ENCODE measurements around the gene PRICKLE1.

PRICKLE1 gene

DNA sequence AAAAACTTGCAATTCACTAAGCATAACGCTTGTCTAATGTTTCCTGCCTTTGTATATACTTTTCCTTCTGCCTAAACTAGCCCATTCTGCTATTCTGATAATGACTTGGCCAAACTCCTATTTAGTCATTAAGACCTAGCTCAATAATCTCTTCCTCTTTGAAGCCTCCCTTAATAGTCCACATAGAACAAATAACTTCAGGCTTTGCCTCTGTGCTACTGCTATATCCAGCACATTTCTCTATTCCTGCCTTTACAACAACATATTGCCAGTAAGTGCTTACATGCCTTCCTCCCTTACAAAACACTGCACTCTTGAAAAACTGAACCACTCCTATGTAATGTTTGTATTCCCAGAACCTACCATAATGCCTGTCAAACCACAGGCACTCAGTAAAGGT is 13.8 kb downstream of the PRICKLE1 start:
- no peaks in the 10 kb centered on the region for H3K9me3 ChIP-seq (ENCODE audit: control insufficient read depth in 2 of 2, low read length in 2 of 2)
- no peaks in the 10 kb centered on the region for H3K4me1 ChIP-seq (ENCODE audit: control insufficient read depth, insufficient read depth, low read length)
- H3K27me3 ChIP-seq (ENCODE audit: control insufficient read depth in 1 of 2, insufficient read depth in 2 of 2, low read length in 2 of 2) = no peaks in the 10 kb centered on the region
- no peak overlapping the region for H3K9ac ChIP-seq (ENCODE audit: low read length in 2 of 2)
- H3K4me3 ChIP-seq (ENCODE audit: low read length in 2 of 2) = no peak overlapping the region
- no peak overlapping the region for H3K27ac ChIP-seq (ENCODE audit: low read length)
- no peaks in the 10 kb centered on the region for H3K36me3 ChIP-seq (ENCODE audit: control insufficient read depth in 2 of 2, insufficient read depth in 2 of 2, low read length in 2 of 2)

DNA sequence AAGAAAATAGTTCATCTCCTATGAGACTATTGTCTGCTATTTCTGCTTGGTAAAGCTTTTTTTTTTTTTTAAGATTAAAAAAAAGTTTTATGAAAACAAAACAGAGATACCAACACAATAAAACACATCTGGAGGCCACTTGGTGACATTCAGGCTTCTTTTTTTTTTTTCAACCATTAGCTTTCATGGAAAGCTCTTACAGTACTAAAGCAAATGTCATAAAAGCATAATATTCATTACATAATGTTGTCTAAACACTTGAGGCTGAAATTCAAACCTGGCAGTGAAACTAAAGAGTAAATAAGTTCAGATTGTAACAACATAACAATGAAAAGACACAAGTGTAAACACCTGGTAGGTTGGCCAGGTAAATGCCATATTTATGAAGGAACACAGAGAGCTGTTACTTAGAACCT is 14.7 kb downstream of the PRICKLE1 start:
- Histone ChIP-seq H3K9ac (ENCODE audit: low read length in 2 of 2) (no peak overlapping the region), H3K4me1 (ENCODE audit: control insufficient read depth, insufficient read depth, low read length) (no peaks in the 10 kb centered on the region), H3K27ac (ENCODE audit: low read length) (no peak overlapping the region), H3K9me3 (ENCODE audit: control insufficient read depth in 2 of 2, low read length in 2 of 2) (no peaks in the 10 kb centered on the region), H3K36me3 (ENCODE audit: control insufficient read depth in 2 of 2, insufficient read depth in 2 of 2, low read length in 2 of 2) (no peaks in the 10 kb centered on the region), H3K27me3 (ENCODE audit: control insufficient read depth in 1 of 2, insufficient read depth in 2 of 2, low read length in 2 of 2) (no peaks in the 10 kb centered on the region), H3K4me3 (ENCODE audit: low read length in 2 of 2) (no peak overlapping the region)

DNA sequence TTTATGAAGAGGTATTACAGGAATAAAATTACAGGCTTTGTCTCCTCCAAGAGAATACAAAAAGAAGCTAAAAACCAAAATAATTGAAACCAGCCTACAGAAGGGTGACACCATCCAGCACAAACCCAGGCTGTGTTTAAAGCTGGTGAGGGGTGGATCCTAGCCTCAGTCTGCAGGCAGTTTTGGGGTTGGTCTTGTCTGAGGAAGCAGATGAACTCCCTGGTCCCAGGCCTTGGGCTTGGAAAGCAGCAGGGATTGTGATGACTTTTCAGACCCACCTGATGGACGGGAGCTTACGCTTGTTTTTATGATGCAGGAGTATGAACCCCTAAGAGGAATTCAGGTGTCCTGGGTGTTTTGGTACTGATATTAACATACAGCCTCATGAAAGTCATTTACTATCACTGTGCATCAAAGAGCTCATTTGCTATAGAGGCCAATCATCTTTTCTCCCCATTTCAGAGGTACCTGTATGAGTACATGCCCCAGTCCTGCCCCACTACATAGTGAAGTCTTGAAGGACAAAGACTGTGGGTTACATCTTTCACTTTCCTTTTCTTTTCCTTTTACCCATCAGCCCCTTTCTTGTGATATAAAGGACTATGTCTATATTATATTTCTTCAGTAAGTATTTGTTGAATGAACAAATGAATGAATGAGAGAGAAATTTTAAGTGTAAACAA is 18.1 kb downstream of the PRICKLE1 start:
- Histone ChIP-seq H3K27ac (ENCODE audit: low read length) (no peak overlapping the region), H3K4me3 (ENCODE audit: low read length in 2 of 2) (no peak overlapping the region), H3K27me3 (ENCODE audit: control insufficient read depth in 1 of 2, insufficient read depth in 2 of 2, low read length in 2 of 2) (no peaks in the 10 kb centered on the region), H3K9me3 (ENCODE audit: control insufficient read depth in 2 of 2, low read length in 2 of 2) (no peaks in the 10 kb centered on the region), H3K9ac (ENCODE audit: low read length in 2 of 2) (no peak overlapping the region), H3K36me3 (ENCODE audit: control insufficient read depth in 2 of 2, insufficient read depth in 2 of 2, low read length in 2 of 2) (no peaks in the 10 kb centered on the region), H3K4me1 (ENCODE audit: control insufficient read depth, insufficient read depth, low read length) (no peaks in the 10 kb centered on the region)

DNA sequence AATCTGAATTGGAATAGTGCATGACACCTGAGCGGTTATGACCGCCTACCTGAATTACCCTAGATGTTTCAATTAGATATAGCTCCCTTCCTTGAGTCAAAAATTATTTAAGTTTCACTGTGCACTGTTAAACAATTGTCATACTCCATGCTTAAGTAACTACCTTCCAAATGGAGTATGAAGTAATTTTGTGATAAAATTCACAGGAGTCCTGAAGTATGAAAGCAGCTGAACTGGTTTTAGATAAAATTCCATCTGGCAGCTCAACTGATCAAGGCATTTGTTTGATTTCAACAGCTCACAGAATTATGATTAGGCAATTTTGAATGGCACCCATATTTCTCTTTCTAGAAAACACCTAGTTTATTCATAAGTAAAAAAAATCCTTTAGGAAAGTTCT is 19.5 kb downstream of the PRICKLE1 start:
- H3K27ac ChIP-seq (ENCODE audit: low read length) = no peak overlapping the region
- H3K4me1 ChIP-seq (ENCODE audit: control insufficient read depth, insufficient read depth, low read length) = peaks cover 2% of the 10 kb centered on the region

DNA sequence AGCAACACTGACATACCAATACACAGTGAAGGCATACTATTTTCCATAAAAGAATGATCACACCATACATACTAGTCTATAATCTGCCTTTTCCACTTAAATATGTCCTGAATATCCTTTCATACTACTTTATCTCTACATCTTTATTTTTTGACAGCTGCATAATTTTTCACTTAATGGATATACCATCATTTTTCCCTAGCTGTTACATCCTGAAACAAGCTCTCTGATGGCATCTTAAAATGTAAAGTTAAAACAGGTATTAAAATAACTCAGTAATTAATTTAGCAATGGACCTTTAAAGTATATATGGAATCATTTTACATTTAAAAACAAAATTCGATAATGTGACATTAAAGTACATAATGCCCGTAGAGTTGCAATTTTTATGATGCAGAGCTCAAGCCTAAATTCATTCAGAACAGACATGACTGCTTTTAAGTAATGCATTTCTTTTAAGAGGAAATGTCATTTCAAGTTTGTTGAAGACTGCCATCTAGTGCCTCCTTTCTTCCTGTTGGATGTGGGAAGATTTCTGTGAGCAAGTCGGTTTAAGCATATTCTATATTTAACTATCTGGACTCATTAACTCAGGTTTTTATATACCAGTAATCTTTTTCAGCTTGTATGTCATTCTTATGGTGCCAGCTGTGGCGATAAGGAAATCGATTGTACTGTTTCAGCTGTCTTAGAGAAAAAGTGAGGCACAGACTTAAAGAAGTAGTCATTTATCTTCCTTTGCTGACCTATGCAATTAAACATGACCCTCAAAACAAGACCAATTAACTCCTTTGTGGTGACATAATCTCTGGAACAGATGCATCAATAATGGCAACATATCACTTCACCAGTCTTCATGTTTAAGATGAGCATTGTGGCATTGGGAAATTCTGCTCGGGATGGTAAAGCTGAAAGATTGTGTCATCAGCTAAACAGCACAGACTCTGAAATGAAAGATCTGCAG is 20.3 kb downstream of the PRICKLE1 start:
- no peak overlapping the region for H3K27ac ChIP-seq (ENCODE audit: low read length)

More for the DNA sequence above, 19.5 kb downstream of the PRICKLE1 start:
- Histone ChIP-seq H3K27me3 (ENCODE audit: control insufficient read depth in 1 of 2, insufficient read depth in 2 of 2, low read length in 2 of 2) (no peaks in the 10 kb centered on the region), H3K4me3 (ENCODE audit: low read length in 2 of 2) (no peak overlapping the region), H3K9ac (ENCODE audit: low read length in 2 of 2) (no peak overlapping the region), H3K9me3 (ENCODE audit: control insufficient read depth in 2 of 2, low read length in 2 of 2) (no peaks in the 10 kb centered on the region), H3K36me3 (ENCODE audit: control insufficient read depth in 2 of 2, insufficient read depth in 2 of 2, low read length in 2 of 2) (no peaks in the 10 kb centered on the region)

DNA sequence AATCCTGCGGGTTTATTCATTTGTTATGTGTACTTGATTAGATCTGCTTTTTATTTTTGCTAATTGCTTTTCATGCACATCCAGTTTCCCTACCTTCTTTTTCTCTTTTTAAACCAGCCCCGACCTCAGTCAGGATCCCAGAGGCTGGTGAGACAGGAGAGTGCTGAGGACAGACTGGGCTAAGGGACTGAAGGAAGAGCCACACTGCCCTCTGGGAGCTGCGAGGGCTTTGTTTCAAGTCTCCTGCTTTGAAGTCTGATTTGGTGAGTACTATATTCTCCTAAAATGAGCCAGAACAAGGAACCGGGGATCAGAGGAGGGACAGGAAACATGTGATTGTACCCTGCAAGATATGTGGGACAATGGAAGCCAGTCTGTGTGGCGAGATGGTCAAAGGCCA is 23.9 kb downstream of the PRICKLE1 start:
- Histone ChIP-seq H3K9ac (ENCODE audit: low read length in 2 of 2) (no peak overlapping the region), H3K27me3 (ENCODE audit: control insufficient read depth in 1 of 2, insufficient read depth in 2 of 2, low read length in 2 of 2) (no peaks in the 10 kb centered on the region), H3K36me3 (ENCODE audit: control insufficient read depth in 2 of 2, insufficient read depth in 2 of 2, low read length in 2 of 2) (no peaks in the 10 kb centered on the region), H3K4me3 (ENCODE audit: low read length in 2 of 2) (no peak overlapping the region), H3K4me1 (ENCODE audit: control insufficient read depth, insufficient read depth, low read length) (peaks cover 2% of the 10 kb centered on the region), H3K9me3 (ENCODE audit: control insufficient read depth in 2 of 2, low read length in 2 of 2) (no peaks in the 10 kb centered on the region), H3K27ac (ENCODE audit: low read length) (no peak overlapping the region)

More for the DNA sequence above, 20.3 kb downstream of the PRICKLE1 start:
- H3K4me1 ChIP-seq (ENCODE audit: control insufficient read depth, insufficient read depth, low read length) = peaks cover 2% of the 10 kb centered on the region
- no peak overlapping the region for H3K9ac ChIP-seq (ENCODE audit: low read length in 2 of 2)
- no peaks in the 10 kb centered on the region for H3K36me3 ChIP-seq (ENCODE audit: control insufficient read depth in 2 of 2, insufficient read depth in 2 of 2, low read length in 2 of 2)
- H3K9me3 ChIP-seq (ENCODE audit: control insufficient read depth in 2 of 2, low read length in 2 of 2) = no peaks in the 10 kb centered on the region
- no peak overlapping the region for H3K4me3 ChIP-seq (ENCODE audit: low read length in 2 of 2)
- no peaks in the 10 kb centered on the region for H3K27me3 ChIP-seq (ENCODE audit: control insufficient read depth in 1 of 2, insufficient read depth in 2 of 2, low read length in 2 of 2)

DNA sequence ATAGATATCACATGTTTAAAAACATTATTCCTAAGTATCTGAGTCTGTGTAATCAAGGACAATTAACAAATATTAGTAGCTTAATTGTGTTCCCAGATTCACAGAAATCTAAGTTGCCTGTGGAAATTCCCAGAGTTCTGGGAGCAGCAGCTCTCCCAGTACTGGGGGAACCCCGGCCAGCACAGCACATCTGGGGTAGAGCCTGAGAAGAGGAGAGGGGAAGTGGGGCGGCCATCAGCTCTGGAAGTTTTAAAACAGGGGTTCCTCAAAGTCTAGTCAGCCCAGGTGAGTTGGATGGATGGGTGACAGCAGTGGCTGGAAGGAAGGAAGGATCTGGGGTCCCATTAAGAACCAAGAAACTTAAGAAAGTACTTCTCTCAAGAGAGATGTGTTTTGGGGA is 24.6 kb downstream of the PRICKLE1 start:
- Histone ChIP-seq H3K27me3 (ENCODE audit: control insufficient read depth in 1 of 2, insufficient read depth in 2 of 2, low read length in 2 of 2) (no peaks in the 10 kb centered on the region), H3K4me3 (ENCODE audit: low read length in 2 of 2) (no peak overlapping the region), H3K9ac (ENCODE audit: low read length in 2 of 2) (no peak overlapping the region), H3K9me3 (ENCODE audit: control insufficient read depth in 2 of 2, low read length in 2 of 2) (no peaks in the 10 kb centered on the region), H3K27ac (ENCODE audit: low read length) (no peak overlapping the region), H3K36me3 (ENCODE audit: control insufficient read depth in 2 of 2, insufficient read depth in 2 of 2, low read length in 2 of 2) (no peaks in the 10 kb centered on the region), H3K4me1 (ENCODE audit: control insufficient read depth, insufficient read depth, low read length) (peaks cover 2% of the 10 kb centered on the region)

DNA sequence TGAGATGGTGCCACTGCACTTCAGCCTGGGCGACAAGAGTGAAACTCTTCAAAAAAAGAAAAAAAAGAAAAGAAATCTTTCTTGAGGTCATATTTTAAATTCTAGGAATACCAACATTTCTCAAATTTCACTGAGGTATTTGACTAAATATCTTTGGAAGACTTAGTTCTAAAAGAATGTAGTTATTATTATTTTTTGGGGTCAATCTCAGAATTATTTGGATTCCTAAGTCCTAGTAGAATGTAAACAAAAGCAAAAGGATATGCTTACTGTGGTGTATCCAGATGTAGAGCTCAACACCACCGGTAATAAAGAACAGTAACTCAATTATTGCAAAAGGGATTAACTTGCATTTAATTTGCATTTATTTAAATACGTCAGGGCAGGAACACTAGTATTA is 25.0 kb downstream of the PRICKLE1 start:
- Histone ChIP-seq H3K4me3 (ENCODE audit: low read length in 2 of 2) (no peak overlapping the region), H3K4me1 (ENCODE audit: control insufficient read depth, insufficient read depth, low read length) (peaks cover 2% of the 10 kb centered on the region), H3K27ac (ENCODE audit: low read length) (no peak overlapping the region), H3K9ac (ENCODE audit: low read length in 2 of 2) (no peak overlapping the region), H3K36me3 (ENCODE audit: control insufficient read depth in 2 of 2, insufficient read depth in 2 of 2, low read length in 2 of 2) (no peaks in the 10 kb centered on the region), H3K27me3 (ENCODE audit: control insufficient read depth in 1 of 2, insufficient read depth in 2 of 2, low read length in 2 of 2) (no peaks in the 10 kb centered on the region), H3K9me3 (ENCODE audit: control insufficient read depth in 2 of 2, low read length in 2 of 2) (no peaks in the 10 kb centered on the region)

DNA sequence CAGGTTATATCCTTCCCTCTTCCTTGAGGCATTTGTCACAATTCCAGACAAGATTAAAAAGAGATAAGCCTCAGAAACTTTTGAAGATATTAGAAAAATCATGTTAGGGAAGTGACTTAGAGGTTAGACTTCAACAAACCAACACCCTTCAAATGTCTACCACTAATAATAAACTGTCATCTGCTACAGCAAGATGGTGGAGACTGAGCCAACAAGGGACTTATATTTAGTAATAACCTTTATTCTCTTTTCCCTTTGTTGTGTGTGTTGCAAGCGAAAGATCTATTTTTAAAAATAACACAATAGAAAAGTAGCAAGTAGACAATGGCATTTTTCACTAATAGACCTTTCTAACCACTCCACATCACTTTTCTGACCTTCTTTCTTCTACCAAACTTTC is 28.6 kb downstream of the PRICKLE1 start:
- H3K27me3 ChIP-seq (ENCODE audit: control insufficient read depth in 1 of 2, insufficient read depth in 2 of 2, low read length in 2 of 2) = no peaks in the 10 kb centered on the region
- H3K36me3 ChIP-seq (ENCODE audit: control insufficient read depth in 2 of 2, insufficient read depth in 2 of 2, low read length in 2 of 2) = no peaks in the 10 kb centered on the region
- H3K27ac ChIP-seq (ENCODE audit: low read length) = no peak overlapping the region
- no peaks in the 10 kb centered on the region for H3K9me3 ChIP-seq (ENCODE audit: control insufficient read depth in 2 of 2, low read length in 2 of 2)
- no peak overlapping the region for H3K9ac ChIP-seq (ENCODE audit: low read length in 2 of 2)
- no peak overlapping the region for H3K4me3 ChIP-seq (ENCODE audit: low read length in 2 of 2)
- peaks cover 2% of the 10 kb centered on the region for H3K4me1 ChIP-seq (ENCODE audit: control insufficient read depth, insufficient read depth, low read length)

DNA sequence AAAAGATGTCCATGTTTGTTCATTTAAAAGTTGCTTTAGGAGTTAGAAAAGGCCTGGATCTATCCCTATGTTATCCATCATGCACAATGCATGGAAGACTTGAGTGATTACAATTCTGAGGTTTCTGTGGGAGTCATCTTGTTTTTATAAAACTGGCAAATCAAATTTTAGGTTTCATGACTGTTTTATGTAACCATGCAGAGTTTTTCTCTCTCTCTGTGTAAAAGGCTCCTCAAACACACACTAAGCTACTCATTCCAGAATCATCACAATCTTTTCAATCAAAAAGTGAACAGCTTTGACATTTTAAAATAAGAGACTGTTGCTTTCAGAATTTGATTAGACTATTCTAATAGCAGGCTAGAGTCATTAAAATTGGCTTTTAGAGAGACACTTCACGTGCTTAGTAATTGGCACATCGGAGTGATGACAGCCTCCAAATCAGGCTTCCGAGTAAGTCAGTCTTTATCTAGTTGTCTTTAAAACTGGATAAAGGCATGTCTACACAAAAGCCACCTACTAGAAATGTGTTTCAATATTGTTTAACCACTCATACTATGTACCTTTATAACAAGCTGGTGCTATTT is 31.9 kb downstream of the PRICKLE1 start:
- H3K9ac ChIP-seq (ENCODE audit: low read length in 2 of 2) = no peak overlapping the region
- no peak overlapping the region for H3K4me3 ChIP-seq (ENCODE audit: low read length in 2 of 2)
- no peak overlapping the region for H3K27ac ChIP-seq (ENCODE audit: low read length)
- no peaks in the 10 kb centered on the region for H3K27me3 ChIP-seq (ENCODE audit: control insufficient read depth in 1 of 2, insufficient read depth in 2 of 2, low read length in 2 of 2)
- H3K4me1 ChIP-seq (ENCODE audit: control insufficient read depth, insufficient read depth, low read length) = no peaks in the 10 kb centered on the region
- no peaks in the 10 kb centered on the region for H3K9me3 ChIP-seq (ENCODE audit: control insufficient read depth in 2 of 2, low read length in 2 of 2)
- H3K36me3 ChIP-seq (ENCODE audit: control insufficient read depth in 2 of 2, insufficient read depth in 2 of 2, low read length in 2 of 2) = no peaks in the 10 kb centered on the region

All from stomach smooth muscle (tissue), 2 donors.